ENCODE results near the gene PSMA5. TPM values are rescaled to one million over a fixed set of nuclear protein-coding genes. Genes with fewer than 3 reads are reported as not detected.
A peak's percentile ranks its signal among the peaks of the same experiment; 100 is the strongest.

Gene PSMA5
- total RNA-seq, 1 experiment from 2014 or later: 46.8 TPM

DNA sequence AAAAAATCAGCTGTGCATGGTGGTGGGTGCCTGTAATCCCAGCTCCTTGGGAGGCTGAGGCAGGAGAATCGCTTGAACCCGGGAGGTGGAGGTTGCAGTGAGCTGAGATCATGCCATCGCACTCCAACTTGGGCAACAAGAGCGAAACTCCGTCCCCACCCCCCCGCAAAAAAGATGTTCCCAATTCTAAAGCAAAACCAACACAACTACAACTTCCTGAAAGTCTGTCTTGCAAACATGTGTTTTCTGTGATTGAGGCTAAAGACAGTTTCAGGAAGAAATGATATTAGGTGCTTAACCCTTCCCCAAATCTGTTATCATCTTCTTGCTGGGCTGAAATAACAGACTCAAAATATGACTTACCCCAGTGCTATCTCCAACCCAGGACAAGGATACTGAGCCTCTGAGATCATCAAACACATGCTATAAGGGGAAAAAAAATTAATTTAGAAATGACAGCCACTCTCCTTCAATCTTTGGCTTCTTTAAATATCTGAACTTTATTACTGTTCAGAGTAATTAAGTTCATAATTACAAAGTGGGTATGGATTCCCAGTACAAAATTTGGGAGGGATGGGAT, 57.0 kb downstream of the PSMA5 start:
- DNase-seq (ENCODE audit: low read depth): peak; percentile 67

DNA sequence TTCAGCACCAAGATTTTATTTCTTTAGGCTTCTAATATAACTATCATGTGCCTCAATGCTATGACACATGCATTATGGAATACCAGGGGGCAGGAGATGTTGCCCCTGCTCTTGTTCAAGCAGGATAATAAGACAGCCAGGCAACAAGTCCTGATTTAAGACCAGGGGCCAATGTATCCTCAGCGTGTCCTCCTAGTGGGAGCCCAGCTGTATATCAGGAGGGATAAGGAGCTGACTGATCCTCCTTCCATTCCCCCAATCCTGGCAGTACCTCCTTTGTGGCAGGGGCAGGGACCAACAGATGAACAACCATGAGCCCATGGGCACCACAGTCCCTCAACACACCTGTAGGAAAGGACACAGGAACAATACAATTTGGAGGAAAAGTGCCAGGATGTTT, 57.8 kb downstream of the PSMA5 start:
- DNase-seq (ENCODE audit: low read depth): no peak

DNA sequence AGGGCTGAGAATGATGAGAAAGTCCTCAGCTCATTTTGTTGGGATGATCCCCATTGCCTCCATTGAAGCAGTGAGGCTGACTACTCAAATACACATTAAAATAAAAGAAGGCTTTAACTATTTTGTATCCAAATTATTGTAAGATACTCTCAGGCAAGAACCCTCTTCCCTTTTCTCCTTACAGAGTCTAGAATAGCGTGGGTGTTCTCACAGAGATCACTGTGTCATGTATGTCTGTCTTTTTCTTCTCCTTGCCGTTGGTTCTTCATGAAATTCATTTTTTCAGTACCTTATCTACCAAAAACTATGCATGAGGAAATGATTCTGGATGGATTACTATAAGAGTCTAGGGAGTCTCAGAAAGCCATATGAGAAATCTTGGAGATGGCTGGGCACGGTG, 58.6 kb downstream of the PSMA5 start:
- no peak for DNase-seq (ENCODE audit: low read depth)

DNA sequence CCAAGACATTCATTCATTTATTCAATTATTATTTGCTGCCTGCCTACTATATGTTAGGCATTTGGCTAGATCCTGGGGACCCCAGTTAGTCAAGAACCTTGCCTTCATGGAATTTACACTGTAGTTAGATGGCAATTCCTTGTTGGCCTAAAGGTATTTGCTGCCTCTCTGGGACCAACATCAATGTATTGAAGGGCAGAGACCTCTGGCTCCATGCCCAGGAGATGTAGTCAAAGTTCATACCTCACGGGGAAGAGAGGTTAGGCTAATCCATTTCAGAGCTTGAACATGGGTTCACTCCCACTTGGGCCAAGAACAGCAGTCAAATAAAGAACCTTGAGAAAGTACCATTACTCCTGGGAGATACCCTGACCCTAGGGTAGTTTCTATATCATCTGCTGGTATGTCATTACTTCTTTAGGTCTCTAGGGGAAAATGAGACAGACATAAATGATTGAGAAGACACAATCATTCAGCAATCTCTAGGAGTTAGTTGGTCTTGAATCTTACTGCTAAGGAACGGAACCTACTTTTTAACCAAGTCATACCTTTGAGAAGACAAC, 60.5 kb downstream of the PSMA5 start:
- DNase-seq (ENCODE audit: low read depth): no peak

DNA sequence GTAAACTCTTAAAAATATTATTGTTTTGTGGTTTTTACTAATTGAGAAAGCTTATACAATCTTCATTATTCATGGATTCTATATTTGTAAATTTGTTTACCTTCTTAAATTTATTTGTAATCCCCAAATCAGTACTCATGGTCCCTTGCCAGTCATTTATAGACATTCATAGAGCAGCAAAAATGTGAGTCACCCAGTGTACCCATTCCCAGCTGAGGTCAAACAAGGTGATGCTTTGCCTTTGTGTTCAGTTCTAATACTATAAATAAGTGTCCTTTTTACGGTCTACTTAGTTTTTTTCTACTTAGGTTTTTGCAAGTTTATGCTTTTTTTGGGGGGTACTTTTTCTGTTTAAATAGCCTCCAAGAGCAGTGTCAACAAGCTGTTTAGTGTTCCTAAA, 64.6 kb downstream of the PSMA5 start:
- peak; percentile 64 for DNase-seq (ENCODE audit: low read depth)

DNA sequence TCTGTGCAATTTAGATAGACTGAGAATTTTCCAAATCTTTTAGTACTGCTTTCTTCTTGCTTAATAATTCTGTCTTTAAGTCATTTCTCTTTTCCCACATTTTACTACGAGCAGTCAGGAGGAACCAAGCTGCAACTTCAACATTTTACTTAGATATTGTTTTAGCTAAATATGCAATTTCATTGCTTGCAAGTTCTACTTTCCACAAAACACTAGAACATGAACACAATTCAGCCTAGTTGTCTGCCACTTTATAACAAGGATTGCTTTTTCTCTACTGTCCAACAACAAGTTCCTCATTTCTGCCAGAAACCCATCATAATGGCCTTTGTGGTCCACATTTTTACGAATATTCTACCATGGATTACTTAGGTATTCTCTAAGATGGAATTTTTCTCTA, 65.2 kb downstream of the PSMA5 start:
- no peak for DNase-seq (ENCODE audit: low read depth)

DNA sequence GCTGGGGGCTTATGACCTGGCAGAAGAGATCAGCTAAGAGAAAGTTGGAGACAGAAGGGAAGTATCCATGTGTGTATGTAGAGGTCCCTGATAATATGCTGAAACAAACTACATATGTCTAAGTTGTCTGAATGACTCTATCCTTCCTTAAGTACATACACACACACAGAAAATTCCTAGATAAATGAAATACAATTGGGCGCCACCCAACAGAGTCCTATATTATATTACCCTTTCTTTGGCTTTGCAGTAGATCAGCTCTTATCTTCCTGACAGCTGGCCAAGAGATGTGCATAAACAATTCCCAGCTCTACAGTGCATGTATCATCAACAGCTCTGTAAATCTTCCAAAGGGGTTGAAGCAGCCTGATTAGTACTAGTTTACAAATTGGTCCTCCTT, 68.6 kb downstream of the PSMA5 start:
- DNase-seq (ENCODE audit: low read depth): no peak

DNA sequence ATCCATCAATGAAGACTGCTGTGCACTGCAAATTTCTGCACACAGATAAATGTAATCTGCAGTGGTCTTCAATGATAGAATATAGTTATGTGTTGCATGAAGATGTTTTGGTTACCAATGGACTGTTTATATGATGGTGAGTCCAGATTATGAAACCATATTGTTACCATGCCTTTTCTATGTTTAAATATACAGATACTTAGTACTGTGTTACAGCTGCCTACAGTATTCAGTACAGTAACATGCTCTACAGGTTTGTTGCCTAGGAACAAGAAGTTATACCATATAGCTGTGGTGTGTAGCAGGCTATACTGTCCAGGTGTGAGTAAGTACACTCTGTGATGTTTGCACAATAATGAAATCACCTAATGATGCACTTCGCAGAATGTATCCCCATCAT, 69.3 kb downstream of the PSMA5 start:
- no peak for DNase-seq (ENCODE audit: low read depth)

DNA sequence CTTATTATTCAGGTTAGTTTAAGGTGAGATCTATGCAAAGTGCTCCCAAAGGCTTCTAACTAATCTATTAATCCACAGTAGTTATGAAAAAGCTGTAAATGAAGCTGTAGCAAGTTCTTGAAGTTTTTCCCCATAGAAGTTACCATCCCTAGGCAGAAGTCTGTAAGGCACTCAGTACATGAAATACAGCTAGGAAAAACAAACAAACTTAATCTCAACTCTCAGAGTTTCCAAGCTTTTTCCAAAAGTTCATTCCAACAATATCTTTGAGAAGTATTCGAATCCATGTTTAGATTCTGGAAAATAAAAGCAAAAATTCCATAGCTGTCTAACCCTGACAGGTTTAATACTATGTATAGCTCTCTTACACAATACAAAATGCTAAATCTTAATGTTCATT, 69.7 kb downstream of the PSMA5 start:
- no peak for DNase-seq (ENCODE audit: low read depth)

DNA sequence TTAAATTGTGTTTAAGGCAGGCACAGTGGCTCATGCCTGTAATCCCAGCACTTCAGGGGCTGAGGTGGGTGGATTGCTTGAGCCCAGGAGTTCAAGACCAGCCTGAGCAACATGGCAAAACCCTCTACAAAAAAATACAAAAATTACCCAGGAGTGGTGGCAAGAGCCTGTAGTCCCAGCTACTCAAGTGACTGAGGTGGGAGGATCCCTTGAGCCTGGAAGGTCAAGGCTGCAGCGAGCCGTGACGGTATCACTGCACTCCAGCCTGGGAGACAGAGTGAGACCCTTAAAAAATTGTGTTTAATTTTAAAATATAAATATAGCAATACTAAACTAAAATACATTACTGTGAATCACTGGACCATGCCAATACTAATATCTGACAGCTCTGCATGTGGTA, 71.3 kb downstream of the PSMA5 start:
- no peak for DNase-seq (ENCODE audit: low read depth)

DNA sequence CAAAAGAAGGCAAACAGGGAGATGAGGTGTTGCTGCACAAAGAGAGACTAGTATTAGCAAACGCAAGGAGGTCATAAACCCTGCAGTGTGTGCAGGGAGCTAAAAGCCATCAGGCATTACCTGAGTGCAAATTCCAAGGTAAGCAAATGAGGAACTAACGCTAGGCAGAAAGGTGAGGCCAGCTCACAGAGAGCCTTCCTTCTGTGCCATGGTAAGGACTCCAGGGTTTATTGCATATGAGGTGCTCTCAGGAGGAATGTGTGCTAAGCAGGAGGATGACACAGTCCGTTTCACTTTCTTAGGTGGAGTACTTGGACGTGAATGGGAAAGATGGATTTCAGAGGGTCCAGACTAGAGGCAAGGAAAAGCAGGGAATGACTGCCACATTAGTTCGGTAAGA, 74.8 kb downstream of the PSMA5 start:
- no peak for DNase-seq (ENCODE audit: low read depth)

DNA sequence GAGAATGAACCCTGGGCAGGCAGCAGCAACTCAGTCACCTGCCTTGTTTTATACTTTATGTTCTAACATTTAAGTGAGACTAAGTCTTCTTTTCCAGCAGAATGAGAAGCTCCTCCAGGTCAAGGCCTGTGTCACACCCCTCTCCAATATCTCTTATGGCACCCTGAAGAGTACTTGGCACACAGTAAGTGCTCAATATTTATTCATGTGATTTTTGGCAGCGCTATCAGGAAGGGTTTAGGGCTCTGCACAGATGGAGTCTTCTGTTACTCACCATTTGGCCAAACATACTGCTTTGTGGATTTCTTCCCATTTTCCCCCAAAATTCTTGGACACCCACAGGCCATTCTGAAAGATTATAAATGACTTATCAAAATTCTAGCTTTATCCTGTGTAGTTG, 75.6 kb downstream of the PSMA5 start:
- no peak for DNase-seq (ENCODE audit: low read depth)

DNA sequence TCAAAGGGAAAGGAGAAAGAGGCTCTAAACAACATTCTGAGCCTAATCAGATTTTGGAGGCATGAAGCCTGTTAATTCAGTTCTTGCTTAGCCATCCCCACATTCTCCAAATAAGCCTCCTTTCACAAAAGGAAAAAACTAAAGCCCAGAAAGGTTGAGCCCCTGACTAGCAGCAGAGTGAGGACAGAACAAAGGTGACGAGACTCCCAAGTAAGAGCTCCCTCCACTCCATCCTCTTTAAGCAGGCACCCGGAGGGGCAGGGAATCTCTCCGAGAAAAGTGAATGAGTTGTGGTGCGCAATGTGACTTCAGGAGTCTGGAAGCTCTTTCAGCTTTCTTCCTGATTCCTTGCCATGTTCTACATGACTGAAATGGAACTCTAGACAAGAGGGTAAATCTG, 76.1 kb downstream of the PSMA5 start:
- no peak for DNase-seq (ENCODE audit: low read depth)

Other genes starting within 250 kb of the PSMA5 start
- 134 and 149 TPM in 2 replicates for gene SARS1, start 212.5 kb downstream of the PSMA5 start, total RNA-seq (2014; rRNA removed)
- gene CELSR2, start 176.9 kb downstream of the PSMA5 start, total RNA-seq (2014; rRNA removed): 0.06 and 0.17 TPM in 2 replicates
- 57.6 and 60.4 TPM in 2 replicates for gene PSRC1, start 143.3 kb downstream of the PSMA5 start, total RNA-seq (2014; rRNA removed)
- 0.23 TPM in 1 of 2 replicates, not detected in the other for gene MYBPHL, start 119.4 kb downstream of the PSMA5 start, total RNA-seq (2014; rRNA removed)
- 9.4 and 18.1 TPM in 2 replicates for gene SORT1, start 28.5 kb downstream of the PSMA5 start, total RNA-seq (2014; rRNA removed)
- 0.06 and 0.34 TPM in 2 replicates for gene SYPL2, start 40.1 kb upstream of the PSMA5 start, total RNA-seq (2014; rRNA removed)
- gene ATXN7L2, start 57.5 kb upstream of the PSMA5 start, total RNA-seq (2014; rRNA removed): 6.2 and 6.4 TPM in 2 replicates
- gene CYB561D1, start 67.6 kb upstream of the PSMA5 start, total RNA-seq (2014; rRNA removed): 5.6 and 10.1 TPM in 2 replicates
- 0.13 and 0.29 TPM in 2 replicates for gene AMIGO1, start 83.3 kb upstream of the PSMA5 start, total RNA-seq (2014; rRNA removed)
- not detected in 2 replicates for gene GPR61, start 113.4 kb upstream of the PSMA5 start, total RNA-seq (2014; rRNA removed)
- gene GNAI3, start 122.2 kb upstream of the PSMA5 start, total RNA-seq (2014; rRNA removed): 10.6 and 10.8 TPM in 2 replicates
- gene GNAT2, start 193.2 kb upstream of the PSMA5 start, total RNA-seq (2014; rRNA removed): not detected in 2 replicates
- gene AMPD2, start 193.4 kb upstream of the PSMA5 start, total RNA-seq (2014; rRNA removed): 44.0 and 60.0 TPM in 2 replicates
- gene GSTM4, start 229.7 kb upstream of the PSMA5 start, total RNA-seq (2014; rRNA removed): 4.2 and 10.5 TPM in 2 replicates
- 16.2 and 18.4 TPM in 2 replicates for gene GSTM2, start 241.6 kb upstream of the PSMA5 start, total RNA-seq (2014; rRNA removed)

Data from LHCN-M2 (cell line).